ENCODE measurements around the gene ZBTB7C. TPM values are rescaled to one million over a fixed set of nuclear protein-coding genes. Genes with fewer than 3 reads are reported as not detected.

Gene ZBTB7C
- total RNA-seq, 6 donors from 2014 or later: 6.1 to 18.1 (median 12.2) TPM

DNA sequence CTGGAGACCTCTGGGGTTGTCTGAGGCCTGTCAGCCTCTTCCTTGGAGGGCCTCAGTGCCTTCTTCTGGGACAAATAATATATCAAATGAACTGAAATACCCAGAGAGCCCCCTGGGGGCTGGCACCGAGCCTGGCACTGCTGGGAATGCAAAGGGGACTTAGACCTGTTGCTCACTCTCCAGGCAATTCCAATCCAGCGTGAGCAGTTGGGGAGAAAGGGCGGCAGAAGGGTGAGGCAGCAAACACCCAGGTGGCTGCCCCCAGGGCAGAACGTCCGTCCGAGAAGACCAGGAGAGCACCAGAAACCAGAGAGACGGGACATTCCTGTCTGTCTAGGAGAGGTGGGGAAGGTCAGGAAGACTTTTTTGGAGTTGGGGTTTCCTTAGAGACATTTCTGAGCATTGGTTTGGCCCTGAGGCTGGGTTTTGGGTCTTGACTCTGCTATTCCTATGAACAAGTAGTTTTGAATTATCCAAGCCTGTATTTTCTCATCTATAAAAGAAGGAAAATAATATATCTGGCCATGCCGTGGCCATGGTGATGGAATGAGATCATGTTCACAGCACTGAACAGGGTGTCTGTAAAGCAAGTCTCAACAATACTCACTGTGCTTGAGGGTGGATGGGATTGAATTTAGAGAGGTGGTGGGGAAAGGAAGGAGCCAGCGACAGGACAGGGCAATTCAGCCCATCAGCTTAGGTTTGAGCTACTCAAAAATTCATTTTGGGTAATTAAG is 44.3 kb upstream of the ZBTB7C start:
- ATAC-seq (ENCODE audit: low FRiP score in 2 of 2): no peak
- Histone ChIP-seq H3K27ac (no peak overlapping the region), H3K36me3 (no peaks in the 10 kb centered on the region), H3K4me1 (no peaks in the 10 kb centered on the region), H3K27me3 (no peaks in the 10 kb centered on the region), H3K9me3 (no peaks in the 10 kb centered on the region), H3K4me3 (no peak overlapping the region)
- WGBS, 2 donors: 88 to 91% methylated on average over 9 of the region's 9 CpGs
- TF ChIP-seq CTCF (IDR thresholded peaks at IDR 0.05) (no peak), POLR2A (IDR thresholded peaks at IDR 0.05) (no peak), POLR2AphosphoS5 (IDR thresholded peaks at IDR 0.05) (no peak), EP300 (IDR thresholded peaks at IDR 0.05) (no peak)
- DNase-seq: no peak

DNA sequence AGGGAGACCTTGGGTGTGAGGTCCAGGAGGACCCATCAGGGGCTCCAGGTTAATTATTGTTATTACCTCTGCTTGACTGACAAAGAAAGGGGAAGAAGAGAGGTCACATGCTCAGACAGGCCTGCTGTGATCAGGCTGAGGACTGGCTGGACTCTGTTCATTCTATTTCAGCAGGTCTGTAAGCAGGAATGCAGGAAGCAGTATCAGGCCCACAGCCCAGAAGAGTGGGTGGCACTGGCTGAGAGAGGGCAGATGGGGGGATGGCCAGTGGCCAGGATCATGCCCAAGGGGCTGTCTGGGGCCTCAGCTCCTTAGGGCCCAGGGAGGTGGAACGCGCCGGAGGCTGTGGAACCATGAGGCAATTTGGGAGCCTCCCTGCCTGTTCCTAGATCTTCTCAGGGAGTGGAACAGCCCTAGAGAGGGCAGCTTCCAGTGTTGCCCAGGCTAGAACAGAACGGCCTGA is 43.7 kb upstream of the ZBTB7C start:
- ATAC-seq (ENCODE audit: low FRiP score in 2 of 2): peak; percentile 5 to 18
- Histone ChIP-seq H3K27ac (no peak overlapping the region), H3K36me3 (no peaks in the 10 kb centered on the region), H3K4me1 (no peaks in the 10 kb centered on the region), H3K9me3 (no peaks in the 10 kb centered on the region), H3K4me3 (no peak overlapping the region), H3K27me3 (no peaks in the 10 kb centered on the region)
- 98% methylated on average over 4 of the region's 4 CpGs; no CpG with 5 or more reads in 1 of the 2 donors for WGBS, 2 donors
- TF ChIP-seq EP300 (IDR thresholded peaks at IDR 0.05) (no peak), POLR2A (IDR thresholded peaks at IDR 0.05) (no peak), CTCF (IDR thresholded peaks at IDR 0.05) (no peak), POLR2AphosphoS5 (IDR thresholded peaks at IDR 0.05) (no peak)
- no peak for DNase-seq

DNA sequence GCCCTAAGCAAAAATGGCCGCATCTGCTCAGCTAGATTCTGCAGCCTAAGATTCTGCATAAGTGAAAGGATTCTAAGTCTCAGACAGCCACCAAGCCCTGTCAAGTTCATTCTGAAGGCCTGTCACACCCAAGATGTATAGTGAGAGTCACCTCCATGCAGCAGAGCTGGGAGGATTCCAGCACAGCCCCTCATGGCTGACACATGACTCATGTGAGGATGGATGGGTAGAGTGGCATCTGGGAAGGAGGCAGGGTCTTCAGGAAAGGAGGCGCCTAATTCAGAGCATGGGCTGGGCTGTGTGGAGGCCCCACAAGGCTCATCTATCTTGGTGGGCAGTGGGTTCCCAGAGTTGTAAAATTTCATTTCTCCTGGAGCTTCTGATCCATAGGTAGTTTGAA is 41.5 kb upstream of the ZBTB7C start:
- Histone ChIP-seq H3K27ac (no peak overlapping the region), H3K4me3 (no peak overlapping the region), H3K36me3 (no peaks in the 10 kb centered on the region), H3K9me3 (no peaks in the 10 kb centered on the region), H3K27me3 (no peaks in the 10 kb centered on the region), H3K4me1 (peaks cover 0 to 9% (median 5%) of the 10 kb centered on the region in 4 donors)
- ATAC-seq (ENCODE audit: low FRiP score in 2 of 2) (no peak), DNase-seq (no peak)
- TF ChIP-seq POLR2A (IDR thresholded peaks at IDR 0.05) (no peak), CTCF (IDR thresholded peaks at IDR 0.05) (no peak), EP300 (IDR thresholded peaks at IDR 0.05) (no peak), POLR2AphosphoS5 (IDR thresholded peaks at IDR 0.05) (no peak)
- 92 to 100% methylated on average over 2 of the region's 2 CpGs for WGBS, 2 donors

GRCh38 chr18:48446582-48447225 is 37.5 kb upstream of the ZBTB7C start:
- TF ChIP-seq CTCF (IDR thresholded peaks at IDR 0.05) (peak; percentile 78 to 92 (median 82)), POLR2A (IDR thresholded peaks at IDR 0.05) (no peak)
- H3K4me3 ChIP-seq: no peak overlapping the region
- H3K27me3 ChIP-seq: no peaks in the 10 kb centered on the region
- peaks cover 2 to 13% (median 5%) of the 10 kb centered on the region in 4 donors for H3K4me1 ChIP-seq
- WGBS, 2 donors: 39 to 48% methylated on average over 24 to 30 of the region's 30 CpGs
- H3K36me3 ChIP-seq: no peaks in the 10 kb centered on the region
- ATAC-seq (ENCODE audit: low FRiP score in 2 of 2) (peak; percentile 89 to 93), DNase-seq (peak; percentile 84 to 92)
- H3K27ac ChIP-seq: no peak overlapping the region
- H3K9me3 ChIP-seq: no peaks in the 10 kb centered on the region
